Measurements from ENCODE around the gene INSR. TPM values are rescaled to one million over a fixed set of nuclear protein-coding genes. Genes with fewer than 3 reads are reported as not detected.

INSR gene
- total RNA-seq, 1 donor from 2014 or later = 18.0 TPM

GRCh38 chr19:7252364-7252763, 41.9 kb downstream of the INSR start:
- TF ChIP-seq, protein P1, sequence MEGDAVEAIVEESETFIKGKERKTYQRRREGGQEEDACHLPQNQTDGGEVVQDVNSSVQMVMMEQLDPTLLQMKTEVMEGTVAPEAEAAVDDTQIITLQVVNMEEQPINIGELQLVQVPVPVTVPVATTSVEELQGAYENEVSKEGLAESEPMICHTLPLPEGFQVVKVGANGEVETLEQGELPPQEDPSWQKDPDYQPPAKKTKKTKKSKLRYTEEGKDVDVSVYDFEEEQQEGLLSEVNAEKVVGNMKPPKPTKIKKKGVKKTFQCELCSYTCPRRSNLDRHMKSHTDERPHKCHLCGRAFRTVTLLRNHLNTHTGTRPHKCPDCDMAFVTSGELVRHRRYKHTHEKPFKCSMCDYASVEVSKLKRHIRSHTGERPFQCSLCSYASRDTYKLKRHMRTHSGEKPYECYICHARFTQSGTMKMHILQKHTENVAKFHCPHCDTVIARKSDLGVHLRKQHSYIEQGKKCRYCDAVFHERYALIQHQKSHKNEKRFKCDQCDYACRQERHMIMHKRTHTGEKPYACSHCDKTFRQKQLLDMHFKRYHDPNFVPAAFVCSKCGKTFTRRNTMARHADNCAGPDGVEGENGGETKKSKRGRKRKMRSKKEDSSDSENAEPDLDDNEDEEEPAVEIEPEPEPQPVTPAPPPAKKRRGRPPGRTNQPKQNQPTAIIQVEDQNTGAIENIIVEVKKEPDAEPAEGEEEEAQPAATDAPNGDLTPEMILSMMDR (conservative IDR thresholded peaks at IDR 0.05; ENCODE audit: low read depth, low read length) = no peak
- H3K4me3 ChIP-seq (ENCODE audit: low read depth, low read length) = no peak overlapping the region
- no peak for DNase-seq (ENCODE audit: low read depth)

- DNase-seq (ENCODE audit: low read depth) = no peak
- no peak overlapping the region for H3K4me3 ChIP-seq (ENCODE audit: low read depth, low read length)
- TF ChIP-seq, protein P1 (conservative IDR thresholded peaks at IDR 0.05; ENCODE audit: low read depth, low read length) = no peak
Observed at GRCh38 chr19:7251494-7251893, 42.7 kb downstream of the INSR start.

DNA sequence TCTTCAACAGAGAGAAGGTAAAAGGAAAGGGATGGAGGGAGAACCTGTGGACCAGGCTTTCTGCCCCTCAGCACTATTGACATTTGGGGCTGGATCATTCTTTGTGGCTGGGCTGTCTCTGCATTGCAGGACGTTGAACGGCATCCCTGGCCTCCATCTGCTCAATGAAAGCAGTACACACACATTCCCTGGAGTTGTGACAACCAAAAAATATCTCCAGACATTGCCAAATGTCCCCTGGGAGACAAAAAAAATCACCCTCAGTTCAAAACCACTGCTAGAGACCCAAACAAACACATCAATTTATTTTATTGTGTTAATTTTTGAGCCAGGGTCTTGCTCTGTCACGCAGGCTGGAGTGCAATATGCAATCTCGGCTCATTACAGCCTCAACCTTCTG, 43.3 kb downstream of the INSR start:
- TF ChIP-seq, protein P1 (conservative IDR thresholded peaks at IDR 0.05; ENCODE audit: low read depth, low read length) = no peak
- no peak for DNase-seq (ENCODE audit: low read depth)
- no peak overlapping the region for H3K4me3 ChIP-seq (ENCODE audit: low read depth, low read length)

- TF ChIP-seq, protein P1 (conservative IDR thresholded peaks at IDR 0.05; ENCODE audit: low read depth, low read length) = no peak
- DNase-seq (ENCODE audit: low read depth) = no peak
- H3K4me3 ChIP-seq (ENCODE audit: low read depth, low read length) = no peak overlapping the region
Observed at GRCh38 chr19:7250057-7250596, 44.1 kb downstream of the INSR start.

DNA sequence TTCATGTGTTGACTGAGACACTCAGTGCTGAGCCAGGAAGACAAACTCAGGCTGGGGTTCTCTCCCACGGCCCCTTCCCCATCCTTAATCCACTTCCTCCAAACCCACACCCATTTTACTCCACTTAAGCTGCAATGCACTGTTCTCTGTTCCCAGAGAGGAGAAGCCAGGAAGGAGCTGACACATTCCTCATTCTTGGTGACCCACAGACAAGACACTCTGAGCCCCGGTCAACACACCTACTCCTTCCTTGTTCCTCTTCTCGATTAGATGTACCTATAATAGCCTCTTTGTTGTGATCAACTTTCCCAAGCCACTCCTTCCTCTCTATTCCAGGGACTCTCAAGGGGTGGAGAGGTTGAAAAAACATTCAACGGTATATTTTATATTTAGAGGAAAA, 47.1 kb downstream of the INSR start:
- DNase-seq (ENCODE audit: low read depth) = no peak

GRCh38 chr19:7246601-7247000, 47.6 kb downstream of the INSR start:
- DNase-seq (ENCODE audit: low read depth) = no peak
- no peak overlapping the region for H3K4me3 ChIP-seq (ENCODE audit: low read depth, low read length)
- TF ChIP-seq, protein P1 (conservative IDR thresholded peaks at IDR 0.05; ENCODE audit: low read depth, low read length) = no peak

More for the DNA sequence above, 47.1 kb downstream of the INSR start:
- no peak overlapping the region for H3K4me3 ChIP-seq (ENCODE audit: low read depth, low read length)
- TF ChIP-seq, protein P1 (conservative IDR thresholded peaks at IDR 0.05; ENCODE audit: low read depth, low read length) = no peak

DNA sequence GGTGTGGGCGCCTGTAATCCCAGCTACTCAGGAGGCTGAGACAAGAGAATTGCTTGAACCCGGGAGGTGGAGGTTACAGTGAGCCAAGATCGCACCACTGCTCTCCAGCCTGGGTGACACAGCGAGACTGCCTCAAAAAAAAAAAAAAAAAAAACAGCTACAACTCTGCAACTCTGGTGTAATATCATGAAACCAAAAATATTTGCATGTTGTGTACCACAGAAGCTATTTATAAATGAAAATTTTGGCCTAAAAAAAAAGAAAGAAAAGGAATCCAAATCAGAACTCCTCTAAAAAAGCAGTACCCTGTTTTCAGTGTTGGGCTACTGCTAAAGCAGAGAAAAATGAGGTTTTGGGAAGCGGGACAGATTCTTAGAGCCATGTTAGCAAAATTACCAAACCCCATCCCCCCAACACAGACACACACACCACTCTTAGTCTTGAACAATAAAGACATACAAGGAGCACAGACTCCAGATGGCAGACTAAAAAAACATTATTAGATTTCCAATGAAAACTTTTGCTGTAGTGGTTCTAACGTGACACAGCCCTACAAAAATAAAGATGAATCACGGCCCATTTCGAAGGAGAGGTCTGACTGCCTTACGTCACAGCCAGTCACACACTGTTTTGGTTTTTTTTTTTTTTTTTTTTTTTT, 51.5 kb downstream of the INSR start:
- DNase-seq (ENCODE audit: low read depth) = no peak
- TF ChIP-seq, protein P1 (conservative IDR thresholded peaks at IDR 0.05; ENCODE audit: low read depth, low read length) = no peak
- H3K4me3 ChIP-seq (ENCODE audit: low read depth, low read length) = no peak overlapping the region
